Neuronal stem cell (in vitro differentiated cells): ENCODE measurements around the gene TCF7L1.

Source experiments
- DNase-seq: peaks from one replicate; pipeline ENCODE4 v3.0.0-alpha.2; 2013; ENCODE audit warnings: low spot score
- H2AFZ ChIP-seq: one replicate; pipeline ENCODE4 v1.6.1; 2013; ENCODE audit warnings: mild to moderate bottlenecking, low read length, inconsistent platforms
- H2AK5ac ChIP-seq: 2 replicates; pipeline ENCODE4 v1.6.1; 2013; ENCODE audit warnings: low read depth, mild to moderate bottlenecking, inconsistent platforms, low read length, moderate library complexity, mixed read lengths
- H2BK120ac ChIP-seq: 2 replicates; pipeline ENCODE4 v1.6.1; 2013; ENCODE audit warnings: low read depth, mild to moderate bottlenecking, inconsistent platforms, low read length, moderate library complexity, mixed read lengths
- H2BK12ac ChIP-seq: one replicate; pipeline ENCODE4 v1.6.1; 2013; ENCODE audit warnings: low read length, inconsistent platforms
- H2BK15ac ChIP-seq: 2 replicates; pipeline ENCODE4 v1.6.1; 2013; ENCODE audit warnings: mild to moderate bottlenecking, low read length, inconsistent platforms, mixed read lengths
- H2BK5ac ChIP-seq: one replicate; pipeline ENCODE4 v1.6.1; 2013; ENCODE audit warnings: inconsistent platforms, mild to moderate bottlenecking, low read length, moderate library complexity
- H3K14ac ChIP-seq: one replicate; pipeline ENCODE4 v1.6.1; 2013; ENCODE audit warnings: low read length, inconsistent platforms
- H3K18ac ChIP-seq: 2 replicates; pipeline ENCODE4 v1.6.1; 2013; ENCODE audit warnings: low read length, inconsistent platforms
- H3K23ac ChIP-seq: 2 replicates; pipeline ENCODE4 v1.6.1; 2013; ENCODE audit warnings: low read depth, mild to moderate bottlenecking, mixed read lengths, low read length, inconsistent platforms; ENCODE audit not compliant: poor library complexity
- H3K27ac ChIP-seq: replicated peaks from 3 replicates; pipeline ENCODE4 v1.5.1; 2013; ENCODE audit warnings: low read length, inconsistent platforms
- H3K27me3 ChIP-seq, 3 experiments: 2 replicates each; pipeline ENCODE4 v1.6.1; 2013; ENCODE audit warnings: low read length in 3 of 3, mild to moderate bottlenecking in 2 of 3, inconsistent platforms in 1 of 3, low read depth in 1 of 3, mixed read lengths in 1 of 3, moderate library complexity in 1 of 3; ENCODE audit not compliant: control insufficient read depth in 3 of 3, insufficient read depth in 3 of 3
- H3K36me3 ChIP-seq, 2 donors: replicated peaks in 1 of 2; 2 replicates each; pipeline ENCODE4 v1.6.1; 2013; ENCODE audit warnings: low read length in 2 of 2; ENCODE audit not compliant: control insufficient read depth in 2 of 2, insufficient read depth in 2 of 2
- H3K4ac ChIP-seq: 2 replicates; pipeline ENCODE4 v1.6.1; 2013; ENCODE audit warnings: inconsistent platforms, mild to moderate bottlenecking, low read length, moderate library complexity
- H3K4me1 ChIP-seq, 2 donors: 1 replicate in 1 of 2; 2 replicates in 1 of 2; pipeline ENCODE4 v1.6.1; 2013; ENCODE audit warnings: low read length in 2 of 2, low read depth in 1 of 2; ENCODE audit not compliant: control insufficient read depth in 2 of 2, insufficient read depth in 1 of 2
- H3K4me2 ChIP-seq: one replicate; pipeline ENCODE4 v1.6.1; 2013; ENCODE audit warnings: mild to moderate bottlenecking, low read length, inconsistent platforms; ENCODE audit not compliant: insufficient read depth, poor library complexity, severe bottlenecking
- H3K4me3 ChIP-seq, 2 donors: 2 replicates each; pipeline ENCODE4 v1.5.1; 2013; ENCODE audit warnings: low read length in 2 of 2, mild to moderate bottlenecking in 2 of 2, inconsistent platforms in 1 of 2, moderate library complexity in 1 of 2
- H3K79me1 ChIP-seq: one replicate; pipeline ENCODE4 v1.6.1; 2013; ENCODE audit warnings: low read depth, mild to moderate bottlenecking, inconsistent platforms, low read length, moderate library complexity
- H3K9ac ChIP-seq: one replicate; pipeline ENCODE4 v1.6.1; 2013; ENCODE audit warnings: mild to moderate bottlenecking, low read depth, low read length, inconsistent platforms; ENCODE audit not compliant: poor library complexity
- H3K9me3 ChIP-seq, 2 donors: replicated peaks in 1 of 2; 2 replicates each; pipeline versions ENCODE3 to v1.6.1; 2013; ENCODE audit warnings: low read length in 2 of 2, mild to moderate bottlenecking in 2 of 2, inconsistent platforms in 1 of 2, low read depth in 1 of 2, mixed read lengths in 1 of 2, moderate library complexity in 1 of 2; ENCODE audit not compliant: control insufficient read depth in 2 of 2, insufficient read depth in 1 of 2
- H4K8ac ChIP-seq: one replicate; pipeline ENCODE4 v1.6.1; 2013; ENCODE audit warnings: low read depth, mild to moderate bottlenecking, inconsistent platforms, low read length, moderate library complexity
- H4K91ac ChIP-seq: one replicate; pipeline ENCODE4 v1.6.1; 2013; ENCODE audit warnings: low read length, low read depth, mild to moderate bottlenecking, inconsistent platforms; ENCODE audit not compliant: poor library complexity
- WGBS, 2 donors: extraction: QIAGEN DNeasy Blood & Tissue Kit; methylation state at CpG; one replicate each; pipeline ENCODE4 v1.1.7; 2013; ENCODE audit warnings: missing lambda C conversion rate in 2 of 2, mixed read lengths in 1 of 2; ENCODE audit not compliant: insufficient read length in 2 of 2, insufficient replicate concordance in 1 of 2; ENCODE audit errors: extremely low coverage in 2 of 2; 5-methylcytosine and 5-hydroxymethylcytosine counted together

TCF7L1 gene

GRCh38 chr2:85288244-85288725 lies 155.1 kb downstream of the TCF7L1 start:
- no peak overlapping the region for H2AFZ ChIP-seq
- H3K4ac ChIP-seq: no peak overlapping the region
- no peak overlapping the region for H2BK12ac ChIP-seq
- no peak overlapping the region for H3K18ac ChIP-seq
- no peak overlapping the region for H4K8ac ChIP-seq
- H2BK15ac ChIP-seq: no peak overlapping the region
- H3K4me3 ChIP-seq: no peak overlapping the region
- no peak overlapping the region for H3K23ac ChIP-seq
- H3K9me3 ChIP-seq: peaks cover 0 to 4% of the 10 kb centered on the region in 2 donors
- H3K4me2 ChIP-seq: no peak overlapping the region
- H3K14ac ChIP-seq: no peak overlapping the region
- H3K27me3 ChIP-seq: no peaks in the 10 kb centered on the region
- H3K79me1 ChIP-seq: peaks cover 3% of the 10 kb centered on the region
- no peak overlapping the region for H2AK5ac ChIP-seq
- H3K4me1 ChIP-seq: peaks cover 2 to 7% of the 10 kb centered on the region in 2 donors
- no peak overlapping the region for H3K9ac ChIP-seq
- no peak overlapping the region for H4K91ac ChIP-seq
- WGBS, 2 donors: no CpG with 5 or more reads among the region's 10 CpGs
- H3K27ac ChIP-seq: peak overlapping the region; percentile 29
- H3K36me3 ChIP-seq: peaks cover 4 to 35% of the 10 kb centered on the region in 2 donors
- H2BK5ac ChIP-seq: no peak overlapping the region
- no peak for DNase-seq
- no peak overlapping the region for H2BK120ac ChIP-seq

GRCh38 chr2:85291425-85292023 lies 158.3 kb downstream of the TCF7L1 start:
- DNase-seq: no peak
- H3K27ac ChIP-seq: no peak overlapping the region

GRCh38 chr2:85302121-85302520 lies 168.9 kb downstream of the TCF7L1 start:
- no peak for DNase-seq
- no peak overlapping the region for H2BK120ac ChIP-seq
- no peak overlapping the region for H3K9ac ChIP-seq
- H3K23ac ChIP-seq: no peak overlapping the region
- no peak overlapping the region for H2BK12ac ChIP-seq
- no peak overlapping the region for H4K91ac ChIP-seq
- no peak overlapping the region for H2BK15ac ChIP-seq
- no peak overlapping the region for H3K4me3 ChIP-seq
- peaks cover 2 to 5% of the 10 kb centered on the region in 2 donors for H3K4me1 ChIP-seq
- H2AFZ ChIP-seq: no peak overlapping the region
- no peak overlapping the region for H3K14ac ChIP-seq
- no peak overlapping the region for H2AK5ac ChIP-seq
- H3K36me3 ChIP-seq: peaks cover 24 to 50% of the 10 kb centered on the region in 2 donors
- H3K79me1 ChIP-seq: no peaks in the 10 kb centered on the region
- H3K9me3 ChIP-seq: no peaks in the 10 kb centered on the region
- H3K4ac ChIP-seq: no peak overlapping the region
- H3K18ac ChIP-seq: no peak overlapping the region
- no peak overlapping the region for H3K27ac ChIP-seq
- no peaks in the 10 kb centered on the region for H3K27me3 ChIP-seq
- WGBS, 2 donors: no CpG with 5 or more reads among the region's 6 CpGs
- no peak overlapping the region for H3K4me2 ChIP-seq
- H2BK5ac ChIP-seq: no peak overlapping the region
- no peak overlapping the region for H4K8ac ChIP-seq

More at GRCh38 chr2:85291425-85292023, 158.3 kb downstream of the TCF7L1 start:
- Histone ChIP-seq H3K9me3 (peaks cover 0 to 4% of the 10 kb centered on the region in 2 donors), H3K4me3 (no peak overlapping the region), H3K4me2 (no peak overlapping the region), H4K91ac (no peak overlapping the region), H3K18ac (no peak overlapping the region), H3K9ac (no peak overlapping the region), H3K36me3 (peaks cover 4 to 25% of the 10 kb centered on the region in 2 donors), H3K4ac (no peak overlapping the region), H3K27me3 (no peaks in the 10 kb centered on the region), H3K4me1 (peaks cover 0 to 7% of the 10 kb centered on the region in 2 donors), H3K14ac (no peak overlapping the region), H2AK5ac (no peak overlapping the region), H2BK120ac (no peak overlapping the region), H2BK5ac (no peak overlapping the region), H2BK12ac (no peak overlapping the region), H2BK15ac (no peak overlapping the region), H2AFZ (no peak overlapping the region), H3K23ac (no peak overlapping the region), H3K79me1 (peaks cover 3% of the 10 kb centered on the region), H4K8ac (no peak overlapping the region)
- WGBS, 2 donors: no CpG with 5 or more reads among the region's 4 CpGs

DNA sequence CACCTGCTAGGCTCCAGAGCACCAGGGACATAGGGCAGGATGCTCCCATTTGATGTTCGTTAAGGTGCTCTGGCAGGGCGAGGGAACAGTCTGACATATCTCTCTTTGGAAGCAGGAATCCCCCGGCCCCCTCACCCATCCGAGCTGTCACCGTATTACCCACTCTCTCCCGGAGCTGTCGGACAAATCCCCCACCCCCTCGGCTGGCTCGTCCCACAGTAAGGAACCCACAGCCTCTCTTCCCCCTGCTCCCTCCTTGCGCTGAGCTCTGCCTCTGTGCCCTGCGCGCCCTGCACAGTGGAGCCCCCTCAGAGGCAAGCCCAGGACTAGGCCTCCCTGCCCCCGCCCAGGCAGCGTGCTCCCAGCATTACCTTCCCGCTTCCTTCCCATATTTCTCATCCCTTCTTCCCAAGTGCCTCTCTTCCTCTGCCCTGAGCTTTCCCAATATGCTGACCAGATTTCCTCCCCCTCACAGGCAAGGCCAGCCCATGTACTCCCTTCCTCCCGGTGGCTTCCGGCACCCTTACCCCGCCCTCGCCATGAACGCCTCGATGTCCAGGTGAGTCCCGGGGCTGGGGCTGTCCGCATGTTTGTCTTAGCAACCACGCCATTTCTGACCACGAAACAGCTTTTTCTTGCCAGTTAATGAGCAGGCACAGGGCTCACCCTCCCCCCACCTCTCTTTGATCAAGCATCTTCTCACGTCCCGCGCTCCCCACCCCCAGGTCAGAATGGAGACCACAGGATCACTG lies 170.8 kb downstream of the TCF7L1 start:
- H3K23ac ChIP-seq: peak overlapping the region; percentile 5
- no peak overlapping the region for H2AFZ ChIP-seq
- H4K8ac ChIP-seq: no peak overlapping the region
- no peak overlapping the region for H3K4me3 ChIP-seq
- no peak overlapping the region for H3K14ac ChIP-seq
- no peak overlapping the region for H2BK15ac ChIP-seq
- H3K18ac ChIP-seq: no peak overlapping the region
- H2BK5ac ChIP-seq: no peak overlapping the region
- H3K27ac ChIP-seq: no peak overlapping the region
- no CpG with 5 or more reads among the region's 28 CpGs for WGBS, 2 donors
- DNase-seq: no peak
- H2AK5ac ChIP-seq: no peak overlapping the region
- no peak overlapping the region for H3K4me2 ChIP-seq
- no peaks in the 10 kb centered on the region for H3K79me1 ChIP-seq
- H3K9me3 ChIP-seq: no peaks in the 10 kb centered on the region
- no peak overlapping the region for H2BK120ac ChIP-seq
- H4K91ac ChIP-seq: no peak overlapping the region
- peaks cover 36 to 67% of the 10 kb centered on the region in 2 donors for H3K36me3 ChIP-seq
- no peak overlapping the region for H2BK12ac ChIP-seq
- H3K27me3 ChIP-seq: no peaks in the 10 kb centered on the region
- H3K4me1 ChIP-seq: peaks cover 0 to 2% of the 10 kb centered on the region in 2 donors
- H3K4ac ChIP-seq: no peak overlapping the region
- peak overlapping the region; percentile 38 for H3K9ac ChIP-seq
